ENCODE results near the gene AFF3. TPM values are rescaled to one million over a fixed set of nuclear protein-coding genes. Genes with fewer than 3 reads are reported as not detected.

The AFF3 gene
- total RNA-seq, 1 experiment from 2014 or later = 0.61 TPM

GRCh38 chr2:99571533-99571932 lies 570.9 kb downstream of the AFF3 start:
- Histone ChIP-seq H3K9me2 (ENCODE audit: insufficient read depth) (no peaks in the 10 kb centered on the region), H3K27ac (ENCODE audit: low read depth, low read length) (no peak overlapping the region), H3K4me1 (ENCODE audit: control insufficient read depth in 1 of 2, insufficient read depth in 2 of 2, low read length in 2 of 2) (no peaks in the 10 kb centered on the region), H3K36me3 (ENCODE audit: control insufficient read depth in 1 of 2, insufficient read depth in 2 of 2, low read length in 2 of 2) (no peaks in the 10 kb centered on the region), H3K9ac (ENCODE audit: low read length) (no peak overlapping the region), H3K4me3 (replicated peaks in 1 of 2; ENCODE audit: low read depth in 1 of 2, low read length in 2 of 2) (no peak overlapping the region), H3K9me3 (ENCODE audit: control insufficient read depth in 1 of 2, insufficient read depth in 1 of 2, low read depth in 1 of 2, low read length in 2 of 2) (no peaks in the 10 kb centered on the region), H4K20me1 (ENCODE audit: insufficient read depth) (no peaks in the 10 kb centered on the region), H3K4me2 (ENCODE audit: low read length) (no peak overlapping the region), H3K27me3 (ENCODE audit: insufficient read depth, low read length) (peaks cover 20% of the 10 kb centered on the region; the same call in 1 of the 2 replicates), H2AFZ (ENCODE audit: low read depth, low read length, poor library complexity, severe bottlenecking) (no peak overlapping the region), H3K79me2 (ENCODE audit: insufficient read depth, low read length) (no peaks in the 10 kb centered on the region)
- ChIA-PET POLR2A (no interaction called here), RAD21 (ENCODE audit: low non-redundant PET in 1 of 2, low total read pairs in 2 of 2, uncharacterized antibody in 2 of 2, unreplicated experiment in 2 of 2) (no interaction called here), CTCF (interaction anchor here (1.4 kb wide), 1 partner anchor 12 kb away, joined by 3 read pairs; no protein-coding TSS in a partner anchor)
- TF ChIP-seq TCF7L2 (IDR thresholded peaks at IDR 0.05; ENCODE audit: borderline replicate concordance, extremely low read depth, insufficient read depth, insufficient read length) (no peak), JUND (IDR thresholded peaks at IDR 0.05) (no peak), POLR2AphosphoS5 (IDR thresholded peaks at IDR 0.05; ENCODE audit: low read depth, low read length) (no peak), CBX3 (IDR thresholded peaks at IDR 0.05; ENCODE audit: low read depth) (no peak), FOSL1 (IDR thresholded peaks at IDR 0.05; ENCODE audit: low read depth) (no peak), EZH2 (IDR thresholded peaks at IDR 0.05) (no peak), ELF1 (IDR thresholded peaks at IDR 0.05; ENCODE audit: borderline replicate concordance, low read depth) (no peak), SP1 (IDR thresholded peaks at IDR 0.05; ENCODE audit: low read depth) (no peak), ZBTB33 (IDR thresholded peaks at IDR 0.05; ENCODE audit: extremely low read depth, insufficient replicate concordance, low read length) (no peak)
- BruUV-seq (replicated peaks) = no TSS peak
- ATAC-seq = no peak
- no peak for DNase-seq (ENCODE audit: low read depth, low spot score)
- intact Hi-C loops (cut with micrococcal nuclease) = no loop called here

GRCh38 chr2:99571021-99571420 lies 571.4 kb downstream of the AFF3 start:
- Histone ChIP-seq H3K27me3 (ENCODE audit: insufficient read depth, low read length) (peaks cover 20% of the 10 kb centered on the region; the same call in 1 of the 2 replicates), H3K9ac (ENCODE audit: low read length) (no peak overlapping the region), H3K4me1 (ENCODE audit: control insufficient read depth in 1 of 2, insufficient read depth in 2 of 2, low read length in 2 of 2) (no peaks in the 10 kb centered on the region), H2AFZ (ENCODE audit: low read depth, low read length, poor library complexity, severe bottlenecking) (no peak overlapping the region), H3K27ac (ENCODE audit: low read depth, low read length) (no peak overlapping the region), H3K4me3 (replicated peaks in 1 of 2; ENCODE audit: low read depth in 1 of 2, low read length in 2 of 2) (no peak overlapping the region), H4K20me1 (ENCODE audit: insufficient read depth) (no peaks in the 10 kb centered on the region), H3K9me2 (ENCODE audit: insufficient read depth) (no peaks in the 10 kb centered on the region), H3K4me2 (ENCODE audit: low read length) (no peak overlapping the region), H3K36me3 (ENCODE audit: control insufficient read depth in 1 of 2, insufficient read depth in 2 of 2, low read length in 2 of 2) (no peaks in the 10 kb centered on the region), H3K9me3 (ENCODE audit: control insufficient read depth in 1 of 2, insufficient read depth in 1 of 2, low read depth in 1 of 2, low read length in 2 of 2) (no peaks in the 10 kb centered on the region), H3K79me2 (ENCODE audit: insufficient read depth, low read length) (no peaks in the 10 kb centered on the region)
- CTCF ChIA-PET = no interaction called here
- RAD21 ChIA-PET (ENCODE audit: low non-redundant PET in 1 of 2, low total read pairs in 2 of 2, uncharacterized antibody in 2 of 2, unreplicated experiment in 2 of 2) = no interaction called here
- intact Hi-C loops (cut with micrococcal nuclease) = no loop called here
- TF ChIP-seq CTCF (IDR thresholded peaks at IDR 0.05 in 2 of 3, conservative IDR thresholded peaks at IDR 0.05 in 1 of 3; ENCODE audit: borderline replicate concordance in 1 of 3, insufficient read depth in 1 of 3, low read depth in 2 of 3, low read length in 2 of 3) = no peak
- no peak for TF ChIP-seq SP1 (IDR thresholded peaks at IDR 0.05; ENCODE audit: low read depth)
- TF ChIP-seq CBX3 (IDR thresholded peaks at IDR 0.05; ENCODE audit: low read depth) = no peak
- TF ChIP-seq ATF3 (IDR thresholded peaks at IDR 0.05) = no peak
- no TSS peak for BruUV-seq (replicated peaks)
- POLR2A ChIA-PET = interaction anchor here (0.6 kb wide), 1 partner anchor 205 kb away, joined by 3 read pairs; no protein-coding TSS in a partner anchor
- ATAC-seq (no peak), DNase-seq (ENCODE audit: low read depth, low spot score) (no peak)

All from HCT116 (cell line).